GM21515 (cell line): ENCODE results near the gene ENAM.

Source experiments
- ATAC-seq: cut with Tn5 transposase; IDR thresholded peaks from one replicate; pipeline ENCODE4 v1.9.1; 2021; ENCODE audit not compliant: unreplicated experiment

Gene ENAM

DNA sequence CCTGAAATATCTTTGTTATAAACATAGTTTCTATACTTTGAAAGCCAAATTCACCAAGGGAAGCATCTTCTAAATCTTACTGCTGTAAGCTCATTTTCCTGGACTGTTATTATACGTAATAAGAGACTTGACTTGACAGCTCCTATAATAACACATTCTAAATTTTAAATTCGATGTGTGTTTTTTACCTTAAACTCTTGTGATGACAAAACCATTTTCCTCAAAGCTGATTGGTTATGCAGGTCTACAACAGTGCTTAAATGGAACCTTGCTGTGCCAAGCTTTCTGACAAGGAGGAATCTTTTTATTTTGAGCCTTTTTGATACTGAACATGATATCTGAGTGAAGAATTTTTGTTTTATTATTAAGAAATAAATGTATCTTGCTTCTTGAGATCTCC lies at the start of gene ENAM:
Gene ENAM, plus strand, starts transcription at position 301 of the 400 bp plus-strand sequence. CDS start 757 bp downstream, outside the sequence.
- no peak for ATAC-seq

DNA sequence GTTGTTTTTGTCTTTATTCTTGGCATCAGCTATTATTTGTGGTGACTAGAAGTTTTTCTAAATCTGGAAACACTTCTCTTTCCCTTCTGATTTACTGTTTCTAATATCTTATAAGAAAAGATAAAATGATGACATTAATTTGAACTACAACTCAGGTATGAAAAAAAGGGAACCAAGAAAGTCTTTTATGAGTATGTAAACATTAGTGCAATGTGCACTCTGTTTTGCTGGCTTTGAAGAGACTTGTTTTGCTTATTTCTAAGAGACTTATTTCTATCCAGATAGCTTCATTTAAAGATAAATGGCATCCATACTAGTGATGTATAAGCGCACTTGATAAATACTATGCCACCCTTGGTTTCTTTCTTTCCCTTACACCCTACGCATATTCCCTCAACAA lies 46.6 kb upstream of the ENAM start:
- no peak for ATAC-seq

- ATAC-seq: no peak
These were observed 44.4 kb upstream of the ENAM start for GRCh38 chr4:70583952-70584834.

GRCh38 chr4:70586841-70587240 lies 41.7 kb upstream of the ENAM start:
- no peak for ATAC-seq

GRCh38 chr4:70589785-70590184 lies 38.8 kb upstream of the ENAM start:
- ATAC-seq: peak; percentile 98

DNA sequence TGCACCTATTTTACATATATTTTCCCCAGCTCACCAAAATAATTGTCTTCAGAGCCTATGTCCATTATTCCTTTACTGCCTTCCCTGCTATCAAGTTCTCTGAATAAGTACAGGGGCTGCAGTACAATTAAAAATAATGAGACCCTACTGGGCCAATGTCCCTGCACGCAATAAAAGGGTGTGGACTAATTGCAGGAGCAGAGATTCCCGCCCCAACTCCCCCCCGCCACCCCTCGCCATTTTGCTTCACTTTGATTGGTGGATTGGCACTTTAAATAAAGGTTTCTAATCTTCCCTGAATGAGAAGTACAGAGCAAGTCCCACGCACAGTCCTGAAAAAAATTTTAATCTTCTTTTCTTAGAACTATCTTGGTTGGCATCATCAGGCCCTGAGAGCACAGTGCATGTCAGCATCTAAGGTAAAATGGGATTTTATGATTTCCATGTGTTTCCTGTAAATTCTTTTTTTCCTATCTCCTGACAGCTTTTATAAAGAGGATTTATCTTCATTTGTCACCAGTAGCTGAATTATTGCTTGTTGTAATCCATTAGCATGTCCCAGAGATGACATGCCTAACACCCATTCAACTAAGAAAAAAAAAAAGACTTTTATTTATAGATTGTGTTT lies 36.5 kb upstream of the ENAM start, which contains the start of gene AMBN:
Gene AMBN, plus strand, starts transcription at position 302 of the 628 bp plus-strand sequence. Its CDS starts 103 bp downstream, at position 405.
- no peak for ATAC-seq

GRCh38 chr4:70594196-70594595 lies 34.3 kb upstream of the ENAM start:
- no peak for ATAC-seq

- ATAC-seq: no peak
These were observed 28.2 kb upstream of the ENAM start for GRCh38 chr4:70600305-70600704.

DNA sequence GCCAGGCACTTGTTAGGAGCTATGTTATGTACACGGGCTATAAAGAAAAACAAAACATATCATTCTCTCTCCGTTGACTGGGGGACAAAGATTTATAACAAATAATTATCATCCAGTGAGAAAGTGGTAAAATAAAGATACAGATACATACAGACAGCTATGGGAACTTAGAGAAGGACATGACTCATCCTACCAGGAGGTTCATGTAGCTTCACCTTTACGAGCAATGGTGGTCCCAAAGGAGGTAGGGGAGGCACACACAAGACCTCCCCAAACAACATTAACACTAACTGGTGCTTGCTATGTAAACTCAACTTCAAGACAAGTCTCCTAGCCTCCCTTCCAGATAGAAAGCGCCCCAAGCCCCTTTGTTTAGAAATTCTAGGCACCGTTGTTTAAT lies 27.6 kb upstream of the ENAM start:
- no peak for ATAC-seq

- ATAC-seq: peak; percentile 98
These were observed 27.0 kb upstream of the ENAM start for GRCh38 chr4:70601422-70602039.

GRCh38 chr4:70603856-70604255 lies 24.7 kb upstream of the ENAM start:
- no peak for ATAC-seq

DNA sequence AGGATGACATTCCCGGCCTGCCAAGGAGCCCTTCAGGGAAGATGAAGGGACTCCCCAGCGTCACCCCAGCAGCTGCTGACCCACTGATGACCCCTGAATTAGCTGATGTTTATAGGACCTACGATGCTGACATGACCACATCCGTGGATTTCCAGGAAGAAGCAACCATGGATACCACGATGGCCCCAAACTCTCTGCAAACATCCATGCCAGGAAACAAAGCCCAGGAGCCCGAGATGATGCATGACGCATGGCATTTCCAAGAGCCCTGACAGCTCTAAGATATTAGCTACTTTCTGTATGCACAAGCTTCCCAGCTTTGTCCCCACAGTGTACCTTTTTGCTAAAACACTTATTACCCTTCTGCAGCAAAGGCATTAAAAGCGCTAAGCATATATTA lies 22.1 kb upstream of the ENAM start:
- ATAC-seq: no peak

- no peak for ATAC-seq
These were observed 21.1 kb upstream of the ENAM start for GRCh38 chr4:70607334-70607853.

DNA sequence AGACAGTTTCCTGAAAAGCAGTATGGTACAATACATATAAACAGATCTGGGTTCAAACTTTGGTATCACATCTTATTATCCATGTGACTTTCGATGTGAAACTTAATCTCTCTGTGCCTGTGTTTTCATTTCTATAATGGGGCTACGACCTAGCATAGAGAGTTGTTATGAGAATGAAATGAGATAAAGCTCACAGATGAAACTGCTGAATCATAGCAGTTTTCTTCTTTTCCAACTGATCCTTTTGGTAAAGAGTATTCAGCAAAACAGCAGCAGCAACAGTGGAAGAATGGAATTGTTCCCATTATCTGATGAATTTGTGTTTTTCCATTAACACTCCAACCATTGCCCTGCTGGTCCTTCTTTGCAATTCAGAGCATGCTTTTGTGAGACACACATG lies 20.2 kb upstream of the ENAM start:
- ATAC-seq: no peak

DNA sequence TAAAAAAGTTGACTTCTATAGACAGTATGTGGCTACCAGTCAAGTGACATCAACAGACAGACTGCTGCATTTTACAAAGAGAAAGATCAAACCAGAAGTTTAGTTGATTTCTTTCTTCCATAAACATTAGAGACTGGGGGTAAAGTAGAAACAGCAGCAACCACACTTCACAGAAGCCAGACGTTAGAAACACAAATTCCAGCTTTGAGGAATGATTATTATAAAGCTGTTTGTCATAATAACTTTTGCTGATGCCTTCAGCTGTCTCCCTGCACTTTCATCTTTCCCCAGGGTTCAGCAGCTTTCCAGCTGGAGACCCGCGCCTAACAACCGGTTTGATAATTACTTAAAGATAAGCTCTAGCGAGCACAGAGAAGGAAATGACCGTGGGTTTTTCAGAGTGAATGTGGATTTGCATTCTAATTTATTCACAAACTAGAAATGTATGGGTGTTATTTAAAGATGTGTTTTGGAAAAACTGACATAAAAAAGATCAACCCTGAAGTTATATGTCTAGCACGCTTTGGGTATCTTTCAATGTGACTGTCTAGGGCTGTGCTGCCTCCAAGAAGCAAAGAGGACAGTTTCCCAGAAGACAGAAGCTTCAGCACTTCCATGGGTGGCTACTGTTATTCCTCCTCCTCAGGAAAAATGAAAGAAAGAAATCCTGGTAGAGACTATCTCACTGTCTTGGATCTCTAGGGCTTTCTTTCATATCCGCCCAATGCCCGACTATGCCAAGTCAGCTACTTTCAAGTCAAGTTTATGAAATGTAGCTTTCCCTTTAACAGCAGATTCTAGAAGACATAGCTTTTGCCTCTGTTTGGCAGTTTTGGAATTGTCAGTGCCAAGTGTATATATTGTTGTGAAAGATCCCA lies 15.0 kb upstream of the ENAM start:
- ATAC-seq: no peak

- no peak for ATAC-seq
These were observed 14.4 kb upstream of the ENAM start for GRCh38 chr4:70614184-70614555.

DNA sequence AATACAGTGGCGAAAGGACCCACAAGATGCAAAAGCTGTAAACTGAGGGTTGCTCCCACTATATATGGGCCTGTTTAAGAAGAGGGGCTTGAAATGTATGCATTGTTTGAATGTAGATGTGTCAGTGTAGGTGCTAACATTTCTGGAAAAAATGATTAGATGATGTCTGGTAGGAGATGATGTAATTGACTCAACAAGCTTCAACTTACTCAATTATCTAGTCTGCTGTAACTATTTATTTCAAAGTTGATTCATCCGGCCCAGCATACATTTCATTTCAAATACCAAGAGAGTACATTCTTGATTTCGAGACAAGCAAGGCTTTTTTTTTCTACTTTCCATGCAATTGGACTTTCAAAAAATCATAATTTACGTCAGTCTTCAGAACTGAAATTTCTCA lies 9.3 kb upstream of the ENAM start:
- no peak for ATAC-seq

GRCh38 chr4:70619778-70620177 lies 8.8 kb upstream of the ENAM start:
- ATAC-seq: no peak

DNA sequence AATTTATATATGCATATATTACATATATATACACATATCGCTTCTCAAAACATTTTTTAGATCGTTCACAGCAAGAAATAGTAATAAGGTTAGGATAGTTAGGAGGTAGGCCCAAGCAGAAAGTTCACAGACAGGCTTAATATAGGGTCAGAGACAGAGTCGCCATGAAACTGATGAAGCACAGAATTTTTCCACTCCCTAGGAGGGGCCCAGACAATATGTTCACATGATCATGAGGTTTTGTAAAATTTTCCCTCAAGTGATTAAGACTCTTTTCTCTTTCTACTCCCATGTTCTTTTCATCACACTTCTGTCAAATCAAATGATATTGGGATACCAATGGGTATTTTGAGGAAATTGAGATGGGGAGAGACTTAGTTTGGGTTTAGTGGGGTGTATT lies 5.2 kb upstream of the ENAM start:
- ATAC-seq: no peak

DNA sequence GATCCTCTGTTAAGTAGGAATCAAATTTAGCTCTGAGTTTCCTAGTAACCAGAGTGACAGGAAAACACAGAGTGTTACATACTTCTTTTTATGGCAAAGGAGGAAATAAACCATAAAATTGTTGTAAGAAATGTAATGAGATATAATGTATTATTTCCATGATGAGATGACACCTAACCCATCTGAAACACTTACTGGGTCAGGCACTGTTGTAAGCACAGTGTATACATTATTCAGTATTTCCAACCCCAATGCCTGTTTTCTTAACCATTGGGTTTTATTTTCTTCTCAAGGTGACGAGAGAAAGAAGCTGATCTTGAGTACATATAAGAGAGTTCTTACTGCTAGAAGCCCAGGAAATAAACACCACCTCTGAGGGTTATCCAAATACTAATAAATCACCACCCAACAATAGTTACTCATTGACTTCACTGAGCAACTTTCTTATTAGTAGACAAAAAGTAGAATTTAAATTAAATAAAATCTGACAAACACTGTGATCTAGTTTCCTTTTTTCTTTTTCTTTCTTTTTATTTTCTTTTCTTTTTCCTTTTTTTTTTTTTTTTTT lies 4.2 kb upstream of the ENAM start:
- ATAC-seq: no peak
